Measurements from ENCODE around the gene PREX1.
A peak's percentile ranks its signal among the peaks of the same experiment; 100 is the strongest.

PREX1 gene

GRCh38 chr20:48638546-48638945 lies 189.3 kb downstream of the PREX1 start:
- DNase-seq (ENCODE audit: low spot score) = no peak

GRCh38 chr20:48637461-48637860 lies 190.3 kb downstream of the PREX1 start:
- DNase-seq (ENCODE audit: low spot score) = no peak

- no peak for DNase-seq (ENCODE audit: low spot score)
Observed at GRCh38 chr20:48636301-48636700, 191.5 kb downstream of the PREX1 start.

- DNase-seq (ENCODE audit: low spot score) = peak; percentile 75
Observed at GRCh38 chr20:48635791-48636267, 192.0 kb downstream of the PREX1 start.

GRCh38 chr20:48635361-48635760 lies 192.4 kb downstream of the PREX1 start:
- no peak for DNase-seq (ENCODE audit: low spot score)

GRCh38 chr20:48634641-48635040 lies 193.2 kb downstream of the PREX1 start:
- no peak for DNase-seq (ENCODE audit: low spot score)

- DNase-seq (ENCODE audit: low spot score) = no peak
Observed at GRCh38 chr20:48633620-48634257, 194.1 kb downstream of the PREX1 start.

- DNase-seq (ENCODE audit: low spot score) = peak; percentile 64
Observed at GRCh38 chr20:48632825-48633619, 194.8 kb downstream of the PREX1 start.

- DNase-seq (ENCODE audit: low spot score) = no peak
Observed at GRCh38 chr20:48632017-48632824, 195.6 kb downstream of the PREX1 start.

- peak; percentile 86 for DNase-seq (ENCODE audit: low spot score)
Observed at GRCh38 chr20:48631114-48632016, 196.4 kb downstream of the PREX1 start.

GRCh38 chr20:48630342-48631075 lies 197.3 kb downstream of the PREX1 start:
- no peak for DNase-seq (ENCODE audit: low spot score)

GRCh38 chr20:48629960-48630315 lies 197.9 kb downstream of the PREX1 start:
- DNase-seq (ENCODE audit: low spot score) = no peak

- DNase-seq (ENCODE audit: low spot score) = no peak
Observed at GRCh38 chr20:48629069-48629959, 198.5 kb downstream of the PREX1 start.

GRCh38 chr20:48627737-48628128 lies 200.1 kb downstream of the PREX1 start:
- DNase-seq (ENCODE audit: low spot score) = no peak

- no peak for DNase-seq (ENCODE audit: low spot score)
Observed at GRCh38 chr20:48626938-48627736, 200.7 kb downstream of the PREX1 start.

- no peak for DNase-seq (ENCODE audit: low spot score)
Observed at GRCh38 chr20:48626226-48626937, 201.4 kb downstream of the PREX1 start.

- no peak for DNase-seq (ENCODE audit: low spot score)
Observed at GRCh38 chr20:48625136-48625900, 202.5 kb downstream of the PREX1 start.

All from SK-N-DZ (cell line).